Mammary epithelial cell (primary cell): ENCODE results near the gene MKLN1.

Experiments used
- CTCF ChIP-seq, 2 donors: IDR thresholded peaks in 1 of 2; conservative IDR thresholded peaks in 1 of 2; 2 replicates each; pipeline ENCODE4 v1.5.1; 2011 to 2012; ENCODE audit warnings: inconsistent platforms in 2 of 2, low read length in 2 of 2, mild to moderate bottlenecking in 2 of 2, control low read depth in 1 of 2, low read depth in 1 of 2; ENCODE audit not compliant: insufficient read depth in 1 of 2; ENCODE audit errors: extremely low read depth in 1 of 2
- EZH2 ChIP-seq: IDR thresholded peaks from 2 replicates; pipeline ENCODE4 v1.6.1; 2012; ENCODE audit warnings: low read length, inconsistent platforms, borderline replicate concordance

GRCh38 chr7:131462059-131462458 is 134.4 kb downstream of the MKLN1 start:
- TF ChIP-seq CTCF (conservative IDR thresholded peaks at IDR 0.05 in 1 of 2, IDR thresholded peaks at IDR 0.05 in 1 of 2; ENCODE audit: extremely low read depth in 1 of 2, insufficient read depth in 1 of 2, low read depth in 1 of 2, low read length in 2 of 2): no peak
- no peak for TF ChIP-seq EZH2
